H9 (cell line): Measurements from ENCODE around the gene FXN. TPM values are rescaled to one million over a fixed set of nuclear protein-coding genes. Genes with fewer than 3 reads are reported as not detected.

Source experiments
- DNase-seq: peaks from one replicate; pipeline ENCODE4 v3.0.0-alpha.2; 2017
- H2AFZ ChIP-seq: one replicate; pipeline ENCODE4 v1.6.1; 2013; ENCODE audit warnings: mild to moderate bottlenecking, low read length, control low read depth, moderate library complexity
- H2AK5ac ChIP-seq: 2 replicates; pipeline ENCODE4 v1.6.1; 2013; ENCODE audit warnings: low read length, control low read depth, mixed read lengths; ENCODE audit not compliant: insufficient read length
- H2BK120ac ChIP-seq: one replicate; pipeline ENCODE4 v1.6.1; 2013; ENCODE audit warnings: low read depth, mild to moderate bottlenecking, low read length, control low read depth, inconsistent platforms; ENCODE audit not compliant: poor library complexity, severe bottlenecking
- H2BK12ac ChIP-seq: 2 replicates; pipeline ENCODE4 v1.6.1; 2013; ENCODE audit warnings: low read length, control low read depth, mixed read lengths, low read depth; ENCODE audit not compliant: insufficient read length
- H2BK15ac ChIP-seq: 2 replicates; pipeline ENCODE4 v1.6.1; 2013; ENCODE audit warnings: low read depth, low read length, control low read depth
- H2BK20ac ChIP-seq: one replicate; pipeline ENCODE4 v1.6.1; 2013; ENCODE audit warnings: low read depth, mild to moderate bottlenecking, low read length, control low read depth, inconsistent platforms; ENCODE audit not compliant: poor library complexity, severe bottlenecking
- H2BK5ac ChIP-seq: 2 replicates; pipeline ENCODE4 v1.6.1; 2013; ENCODE audit warnings: low read length, control low read depth, mixed read lengths; ENCODE audit not compliant: insufficient read length
- H3K14ac ChIP-seq: 2 replicates; pipeline ENCODE4 v1.6.1; 2013; ENCODE audit warnings: low read length, control low read depth; ENCODE audit not compliant: insufficient read depth
- H3K18ac ChIP-seq: 2 replicates; pipeline ENCODE4 v1.6.1; 2013; ENCODE audit warnings: low read depth, mild to moderate bottlenecking, mixed read lengths, low read length, control low read depth; ENCODE audit not compliant: insufficient read length
- H3K23ac ChIP-seq: 2 replicates; pipeline ENCODE4 v1.6.1; 2013; ENCODE audit warnings: low read length, control low read depth, mixed read lengths, low read depth; ENCODE audit not compliant: insufficient read length
- H3K23me2 ChIP-seq: 2 replicates; pipeline ENCODE4 v1.6.1; 2013; ENCODE audit warnings: low read depth, mild to moderate bottlenecking, mixed read lengths, low read length, control low read depth; ENCODE audit not compliant: insufficient read length, poor library complexity, severe bottlenecking
- H3K27ac ChIP-seq: 2 replicates; pipeline ENCODE4 v1.5.1; 2013; ENCODE audit warnings: low read length, control low read depth, mixed read lengths, low read depth; ENCODE audit not compliant: insufficient read length
- H3K27me3 ChIP-seq: 2 replicates; pipeline ENCODE4 v1.6.1; 2013; ENCODE audit warnings: low read length, control low read depth, inconsistent platforms; ENCODE audit not compliant: insufficient read depth
- H3K4ac ChIP-seq: 2 replicates; pipeline ENCODE4 v1.6.1; 2013; ENCODE audit warnings: low read depth, mild to moderate bottlenecking, control low read depth, inconsistent platforms, low read length, moderate library complexity
- H3K4me1 ChIP-seq: 2 replicates; pipeline ENCODE4 v1.6.1; 2013; ENCODE audit warnings: low read length, control low read depth, inconsistent platforms; ENCODE audit not compliant: insufficient read depth
- H3K4me2 ChIP-seq: 2 replicates; pipeline ENCODE4 v1.6.1; 2013; ENCODE audit warnings: low read length, control low read depth, mixed read lengths; ENCODE audit not compliant: insufficient read length, insufficient read depth
- H3K56ac ChIP-seq: 2 replicates; pipeline ENCODE4 v1.6.1; 2013; ENCODE audit warnings: low read depth, mild to moderate bottlenecking, mixed read lengths, low read length, control low read depth; ENCODE audit not compliant: insufficient read length
- H3K79me1 ChIP-seq: 2 replicates; pipeline ENCODE4 v1.6.1; 2013; ENCODE audit warnings: low read depth, mild to moderate bottlenecking, moderate library complexity, low read length, control low read depth, inconsistent platforms; ENCODE audit not compliant: insufficient read depth, poor library complexity, severe bottlenecking
- H3K79me2 ChIP-seq: 2 replicates; pipeline ENCODE4 v1.6.1; 2013; ENCODE audit warnings: low read length, control low read depth, inconsistent platforms; ENCODE audit not compliant: insufficient read depth
- H3K9ac ChIP-seq: 2 replicates; pipeline ENCODE4 v1.6.1; 2013; ENCODE audit warnings: low read length, control low read depth, mixed read lengths; ENCODE audit not compliant: insufficient read length; ENCODE audit errors: extremely low read depth
- H3K9me3 ChIP-seq: one replicate; pipeline ENCODE4 v1.6.1; 2013; ENCODE audit warnings: low read depth, low read length, inconsistent platforms; ENCODE audit not compliant: control insufficient read depth
- H3T11ph ChIP-seq: one replicate; pipeline ENCODE4 v1.6.1; 2013; ENCODE audit warnings: mild to moderate bottlenecking, low read length, control low read depth, inconsistent platforms
- H4K20me1 ChIP-seq: one replicate; pipeline ENCODE4 v1.6.1; 2013; ENCODE audit not compliant: control insufficient read depth, insufficient read length, insufficient read depth
- H4K5ac ChIP-seq: 2 replicates; pipeline ENCODE4 v1.6.1; 2013; ENCODE audit warnings: low read depth, mild to moderate bottlenecking, mixed read lengths, low read length, control low read depth; ENCODE audit not compliant: insufficient read length
- H4K8ac ChIP-seq: replicated peaks from 2 replicates; pipeline ENCODE4 v1.6.1; 2013; ENCODE audit warnings: low read length, control low read depth, mixed read lengths, low read depth; ENCODE audit not compliant: insufficient read length
- H4K91ac ChIP-seq: 2 replicates; pipeline ENCODE4 v1.6.1; 2013; ENCODE audit warnings: low read depth, mild to moderate bottlenecking, moderate library complexity, mixed read lengths, low read length, control low read depth; ENCODE audit not compliant: insufficient read length
- H3K27ac Mint-ChIP-seq, 3 experiments: 2 replicates in 2 of 3; 3 replicates in 1 of 3; pipeline ENCODE4 v1.8.0; 2020 to 2021; ENCODE audit warnings: mixed read lengths in 3 of 3, mild to moderate bottlenecking in 1 of 3, moderate library complexity in 1 of 3
- H3K27me3 Mint-ChIP-seq: 2 replicates; pipeline ENCODE4 v1.8.0; 2021; ENCODE audit warnings: low read depth, mild to moderate bottlenecking, moderate library complexity, mixed read lengths
- H3K36me3 Mint-ChIP-seq, 3 experiments: 2 replicates in 2 of 3; 3 replicates in 1 of 3; pipeline ENCODE4 v1.8.0; 2020 to 2021; ENCODE audit warnings: low read depth in 3 of 3, mixed read lengths in 3 of 3; ENCODE audit not compliant: insufficient read depth in 1 of 3
- H3K4me1 Mint-ChIP-seq, 2 experiments: 2 replicates each; pipeline ENCODE4 v1.8.0; 2020; ENCODE audit warnings: mixed read lengths in 2 of 2
- H3K4me3 Mint-ChIP-seq, 2 experiments: 2 replicates in 1 of 2; 3 replicates in 1 of 2; pipeline ENCODE4 v1.8.0; 2020 to 2021; ENCODE audit warnings: mild to moderate bottlenecking in 2 of 2, mixed read lengths in 2 of 2, moderate library complexity in 1 of 2
- H3K9me3 Mint-ChIP-seq, 2 experiments: 2 replicates in 1 of 2; 3 replicates in 1 of 2; pipeline ENCODE4 v1.8.0; 2020; ENCODE audit warnings: mild to moderate bottlenecking in 2 of 2, mixed read lengths in 2 of 2, moderate library complexity in 1 of 2
- WGBS: extraction: QIAGEN DNeasy Blood & Tissue Kit; methylation state at CpG from one replicate; pipeline ENCODE4 v1.1.7; 2013; ENCODE audit warnings: missing lambda C conversion rate, low lambda C conversion rate, mixed read lengths; ENCODE audit not compliant: insufficient read length; ENCODE audit errors: extremely low coverage; 5-methylcytosine and 5-hydroxymethylcytosine counted together
- total RNA-seq: library from RNA; stranded (reverse); gene quantifications from 2 replicates; pipeline ENCODE4 v1.2.1, GENCODE V29; 2021
- TF ChIP-seq, protein P1 (sequence below): fragments of 200-600 bp; sonication (generic); conservative IDR thresholded peaks from 3 replicates; pipeline ENCODE4 v1.8.0; 2021; ENCODE audit warnings: antibody characterized with exemption, mild to moderate bottlenecking

The FXN gene
- total RNA-seq, 1 experiment from 2014 or later: 34.4 TPM

DNA sequence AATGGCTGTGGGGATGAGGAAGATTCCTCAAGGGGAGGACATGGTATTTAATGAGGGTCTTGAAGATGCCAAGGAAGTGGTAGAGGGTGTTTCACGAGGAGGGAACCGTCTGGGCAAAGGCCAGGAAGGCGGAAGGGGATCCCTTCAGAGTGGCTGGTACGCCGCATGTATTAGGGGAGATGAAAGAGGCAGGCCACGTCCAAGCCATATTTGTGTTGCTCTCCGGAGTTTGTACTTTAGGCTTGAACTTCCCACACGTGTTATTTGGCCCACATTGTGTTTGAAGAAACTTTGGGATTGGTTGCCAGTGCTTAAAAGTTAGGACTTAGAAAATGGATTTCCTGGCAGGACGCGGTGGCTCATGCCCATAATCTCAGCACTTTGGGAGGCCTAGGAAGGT is 1.2 kb downstream of the FXN start:
- peaks cover 5% of the 10 kb centered on the region for H3K23me2 ChIP-seq
- Mint-ChIP-seq H3K9me3 (no peaks in the 10 kb centered on the region; a peak in 1 of 5 replicates), H3K36me3 (peaks cover 4 to 8% (median 5%) of the 10 kb centered on the region in 3 experiments; a peak in 4 of 7 replicates), H3K27ac (peak overlapping the region in 1 of 3 experiments; percentile 94; a peak in 1 of 7 replicates), H3K4me3 (peak overlapping the region; percentile 96), H3K4me1 (peaks cover 14 to 22% of the 10 kb centered on the region in 2 experiments), H3K27me3 (no peaks in the 10 kb centered on the region)
- no peaks in the 10 kb centered on the region for H3K27me3 ChIP-seq
- no peak overlapping the region for H3K18ac ChIP-seq
- no peak overlapping the region for H2BK5ac ChIP-seq
- no peak overlapping the region for H2BK120ac ChIP-seq
- no CpG with 5 or more reads among the region's 10 CpGs for WGBS
- H4K91ac ChIP-seq: no peak overlapping the region
- no peak overlapping the region for H3K4ac ChIP-seq
- H3K14ac ChIP-seq: no peak overlapping the region
- no peaks in the 10 kb centered on the region for H3K9me3 ChIP-seq
- peaks cover 21% of the 10 kb centered on the region for H3K79me2 ChIP-seq
- no peak overlapping the region for H4K5ac ChIP-seq
- H3K9ac ChIP-seq: no peak overlapping the region
- no peak overlapping the region for H3T11ph ChIP-seq
- no peaks in the 10 kb centered on the region for H4K20me1 ChIP-seq
- no peak for DNase-seq
- TF ChIP-seq, protein P1, sequence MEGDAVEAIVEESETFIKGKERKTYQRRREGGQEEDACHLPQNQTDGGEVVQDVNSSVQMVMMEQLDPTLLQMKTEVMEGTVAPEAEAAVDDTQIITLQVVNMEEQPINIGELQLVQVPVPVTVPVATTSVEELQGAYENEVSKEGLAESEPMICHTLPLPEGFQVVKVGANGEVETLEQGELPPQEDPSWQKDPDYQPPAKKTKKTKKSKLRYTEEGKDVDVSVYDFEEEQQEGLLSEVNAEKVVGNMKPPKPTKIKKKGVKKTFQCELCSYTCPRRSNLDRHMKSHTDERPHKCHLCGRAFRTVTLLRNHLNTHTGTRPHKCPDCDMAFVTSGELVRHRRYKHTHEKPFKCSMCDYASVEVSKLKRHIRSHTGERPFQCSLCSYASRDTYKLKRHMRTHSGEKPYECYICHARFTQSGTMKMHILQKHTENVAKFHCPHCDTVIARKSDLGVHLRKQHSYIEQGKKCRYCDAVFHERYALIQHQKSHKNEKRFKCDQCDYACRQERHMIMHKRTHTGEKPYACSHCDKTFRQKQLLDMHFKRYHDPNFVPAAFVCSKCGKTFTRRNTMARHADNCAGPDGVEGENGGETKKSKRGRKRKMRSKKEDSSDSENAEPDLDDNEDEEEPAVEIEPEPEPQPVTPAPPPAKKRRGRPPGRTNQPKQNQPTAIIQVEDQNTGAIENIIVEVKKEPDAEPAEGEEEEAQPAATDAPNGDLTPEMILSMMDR: no peak
- no peak overlapping the region for H2BK12ac ChIP-seq
- H2BK15ac ChIP-seq: no peak overlapping the region
- H4K8ac ChIP-seq: no peak overlapping the region
- no peak overlapping the region for H3K56ac ChIP-seq
- H3K4me2 ChIP-seq: peak overlapping the region; percentile 76
- no peak overlapping the region for H3K23ac ChIP-seq
- no peak overlapping the region for H2BK20ac ChIP-seq
- no peaks in the 10 kb centered on the region for H3K4me1 ChIP-seq
- H3K79me1 ChIP-seq: no peaks in the 10 kb centered on the region
- H3K27ac ChIP-seq: no peak overlapping the region
- H2AFZ ChIP-seq: no peak overlapping the region
- no peak overlapping the region for H2AK5ac ChIP-seq
